HepG2 (cell line): ENCODE results near the gene MMP25. TPM values are rescaled to one million over a fixed set of nuclear protein-coding genes. Genes with fewer than 3 reads are reported as not detected.

Experiments
- EED ChIP-seq: sonication (generic); formaldehyde crosslinking; IDR thresholded peaks from 2 replicates; pipeline ENCODE4 v1.5.0; 2020; ENCODE audit warnings: mild to moderate bottlenecking, missing genetic modification reagents
- ELK4 ChIP-seq: sonication (generic); formaldehyde crosslinking; IDR thresholded peaks from 2 replicates; pipeline ENCODE4 v1.9.0; 2021; ENCODE audit warnings: missing genetic modification reagents, borderline replicate concordance
- HHEX ChIP-seq: IDR thresholded peaks from 2 replicates; pipeline ENCODE4 v1.6.1; 2016; ENCODE audit warnings: control low read depth
- HNF1A ChIP-seq, 2 experiments: sonication (generic) in 1 of 2; formaldehyde crosslinking in 1 of 2; IDR thresholded peaks; 2 replicates each; pipeline versions ENCODE4 v1.4.0 to v1.6.1; 2016 to 2020; ENCODE audit warnings: borderline replicate concordance in 1 of 2, low read depth in 1 of 2, mild to moderate bottlenecking in 1 of 2, missing genetic modification reagents in 1 of 2
- KLF15 ChIP-seq: sonication (generic); formaldehyde crosslinking; IDR thresholded peaks from 2 replicates; pipeline ENCODE4 v1.8.1; 2023; ENCODE audit warnings: borderline replicate concordance, mild to moderate bottlenecking, inconsistent platforms, missing genetic modification reagents, mixed read lengths
- MEIS2 ChIP-seq: sonication (generic); formaldehyde crosslinking; IDR thresholded peaks from 2 replicates; pipeline ENCODE4 v1.9.0; 2021; ENCODE audit warnings: mild to moderate bottlenecking, missing genetic modification reagents
- MXD3 ChIP-seq: IDR thresholded peaks from 2 replicates; pipeline ENCODE4 v1.6.1; 2016; ENCODE audit warnings: mild to moderate bottlenecking, missing biosample characterization, missing genetic modification reagents
- NFE2L1 ChIP-seq: sonication (generic); formaldehyde crosslinking; IDR thresholded peaks from 2 replicates; pipeline ENCODE4 v1.4.0; 2020; ENCODE audit warnings: missing genetic modification reagents, mild to moderate bottlenecking, borderline replicate concordance
- PAF1 ChIP-seq: IDR thresholded peaks from 2 replicates; pipeline ENCODE4 v1.6.1; 2016; ENCODE audit warnings: missing genetic modification reagents, missing compliant biosample characterization
- RARA ChIP-seq: IDR thresholded peaks from 2 replicates; pipeline ENCODE4 v1.6.1; 2016; ENCODE audit warnings: missing genetic modification reagents, missing compliant biosample characterization
- RBM39 ChIP-seq: fragments of 200-400 bp; formaldehyde crosslinking; IDR thresholded peaks from one replicate; pipeline ENCODE4 v1.6.1; 2018; ENCODE audit warnings: antibody characterized with exemption, mild to moderate bottlenecking, low read depth, low read length; ENCODE audit not compliant: poor library complexity, severe bottlenecking
- SAP130 ChIP-seq: IDR thresholded peaks from 2 replicates; pipeline ENCODE4 v1.6.1; 2016; ENCODE audit warnings: low read depth
- SIN3A ChIP-seq: IDR thresholded peaks from 2 replicates; pipeline ENCODE4 v1.6.1; 2011; ENCODE audit warnings: low read depth, mild to moderate bottlenecking, control low read depth, low read length, borderline replicate concordance
- SOX6 ChIP-seq, 2 experiments: fragments of 450-650 bp in 1 of 2; sonication (generic) in 1 of 2; formaldehyde crosslinking in 1 of 2; IDR thresholded peaks; 2 replicates each; pipeline versions ENCODE4 v1.4.0 to v1.6.1; 2017 to 2020; ENCODE audit warnings: antibody characterized with exemption in 1 of 2, mild to moderate bottlenecking in 1 of 2, missing genetic modification reagents in 1 of 2
- SP1 ChIP-seq, 2 experiments: fragments of 450-650 bp in 1 of 2; sonication (generic) in 1 of 2; formaldehyde crosslinking in 1 of 2; IDR thresholded peaks; 2 replicates each; pipeline versions ENCODE4 v1.4.0 to v1.6.1; 2016 to 2020; ENCODE audit warnings: missing genetic modification reagents in 1 of 2
- XBP1 ChIP-seq: sonication (generic); formaldehyde crosslinking; IDR thresholded peaks from 2 replicates; pipeline ENCODE4 v1.5.0; 2020; ENCODE audit warnings: missing genetic modification reagents
- ZNF441 ChIP-seq: sonication (generic); formaldehyde crosslinking; IDR thresholded peaks from 2 replicates; pipeline ENCODE4 v1.7.0; 2021; ENCODE audit warnings: missing genetic modification reagents, borderline replicate concordance
- ZNF574 ChIP-seq: sonication (generic); formaldehyde crosslinking; IDR thresholded peaks from 2 replicates; pipeline ENCODE4 v1.4.0; 2020; ENCODE audit warnings: missing genetic modification reagents
- ZNF607 ChIP-seq: sonication (generic); formaldehyde crosslinking; IDR thresholded peaks from 2 replicates; pipeline ENCODE4 v1.5.1; 2020; ENCODE audit warnings: missing genetic modification reagents, mild to moderate bottlenecking, borderline replicate concordance
- ZNF761 ChIP-seq: sonication (generic); formaldehyde crosslinking; conservative IDR thresholded peaks from 2 replicates; pipeline ENCODE4 v1.4.0; 2020; ENCODE audit warnings: mild to moderate bottlenecking, missing genetic modification reagents
- ZNF879 ChIP-seq: sonication (generic); formaldehyde crosslinking; IDR thresholded peaks from 2 replicates; pipeline ENCODE4 v1.8.1; 2023; ENCODE audit warnings: missing genetic modification reagents
- polyA plus RNA-seq, 8 experiments: library from polyadenylated mRNA; depleted of rRNA in 3 of 8; stranded (reverse) in 7 of 8; unstranded in 1 of 8; fragments of >200 nt; fragmentation: Illumina TruSeq in 4 of 8; extraction: Trizol in 4 of 8; gene quantifications; 2 replicates each; pipeline versions ENCODE4 v1.2.1 to v1.2.3, GENCODE V29; 2011 to 2016; ENCODE audit warnings: low read depth in 4 of 8, missing spikeins in 1 of 8, mixed read lengths in 1 of 8; ENCODE audit not compliant: insufficient read depth in 1 of 8
- total RNA-seq, 5 experiments: library from RNA; depleted of rRNA; stranded (reverse); fragments of >200 nt; fragmentation: Illumina TruSeq; extraction: Trizol; gene quantifications; 2 replicates each; pipeline ENCODE4 v1.2.3, GENCODE V29; 2016; ENCODE audit warnings: low read depth in 1 of 5

The MMP25 gene
- total and polyA plus RNA-seq, 2 of the 13 experiments (the other 11 are each of a cell fraction or from before 2014, with no cell fraction given), result 0.04 to 0.08 TPM

- TF ChIP-seq EED, result no peak
- 0 out of 2 replicates have a peak, but pooled peaks have one; percentile 52 for TF ChIP-seq ZNF879 (CRISPR knock-in tag)
- peak; percentile 30 for TF ChIP-seq ZNF574
- no peak for TF ChIP-seq SP1 (IDR thresholded peaks at IDR 0.05)
- no peak for TF ChIP-seq SP1 (CRISPR knock-in tag; IDR thresholded peaks at IDR 0.05)
- no peak for TF ChIP-seq PAF1 (CRISPR knock-in tag)
- TF ChIP-seq MXD3 (CRISPR knock-in tag), result peak; percentile 81; the same call in 1 of the 2 replicates
- TF ChIP-seq SIN3A, result peak; percentile 15; the same call in 1 of the 2 replicates
- TF ChIP-seq KLF15 (CRISPR knock-in tag), result no peak
- TF ChIP-seq SOX6 (IDR thresholded peaks at IDR 0.05), result no peak
- TF ChIP-seq SOX6 (CRISPR knock-in tag; IDR thresholded peaks at IDR 0.05), result no peak
- TF ChIP-seq ZNF441, result peak; percentile 25; the same call in 1 of the 2 replicates
- TF ChIP-seq RBM39, result no peak
- TF ChIP-seq SAP130 (CRISPR knock-in tag), result peak; percentile 15; the same call in 1 of the 2 replicates
- TF ChIP-seq NFE2L1, result no peak
- no peak for TF ChIP-seq HHEX (CRISPR knock-in tag)
- TF ChIP-seq ELK4 (CRISPR knock-in tag), result no peak
- TF ChIP-seq HNF1A (IDR thresholded peaks at IDR 0.05; ENCODE audit: low read depth), result no peak
- no peak for TF ChIP-seq HNF1A (CRISPR knock-in tag; IDR thresholded peaks at IDR 0.05; ENCODE audit: borderline replicate concordance)
- no peak for TF ChIP-seq ZNF607 (CRISPR knock-in tag)
- no peak for TF ChIP-seq XBP1 (CRISPR knock-in tag)
- no peak for TF ChIP-seq ZNF761 (CRISPR knock-in tag)
- TF ChIP-seq MEIS2 (CRISPR knock-in tag), result no peak
- TF ChIP-seq RARA (CRISPR knock-in tag), result no peak
Observed at GRCh38 chr16:3065742-3066439, 19.5 kb downstream of the MMP25 start (continued).
